H9 (cell line): ENCODE results near the gene MYT1. TPM values are rescaled to one million over a fixed set of nuclear protein-coding genes. Genes with fewer than 3 reads are reported as not detected.

Experiments used
- DNase-seq: peaks from one replicate; pipeline ENCODE4 v3.0.0-alpha.2; 2017
- H2AFZ ChIP-seq: one replicate; pipeline ENCODE4 v1.6.1; 2013; ENCODE audit warnings: mild to moderate bottlenecking, low read length, control low read depth, moderate library complexity
- H2AK5ac ChIP-seq: 2 replicates; pipeline ENCODE4 v1.6.1; 2013; ENCODE audit warnings: low read length, control low read depth, mixed read lengths; ENCODE audit not compliant: insufficient read length
- H2BK120ac ChIP-seq: one replicate; pipeline ENCODE4 v1.6.1; 2013; ENCODE audit warnings: low read depth, mild to moderate bottlenecking, low read length, control low read depth, inconsistent platforms; ENCODE audit not compliant: poor library complexity, severe bottlenecking
- H2BK12ac ChIP-seq: 2 replicates; pipeline ENCODE4 v1.6.1; 2013; ENCODE audit warnings: low read length, control low read depth, mixed read lengths, low read depth; ENCODE audit not compliant: insufficient read length
- H2BK15ac ChIP-seq: 2 replicates; pipeline ENCODE4 v1.6.1; 2013; ENCODE audit warnings: low read depth, low read length, control low read depth
- H2BK20ac ChIP-seq: one replicate; pipeline ENCODE4 v1.6.1; 2013; ENCODE audit warnings: low read depth, mild to moderate bottlenecking, low read length, control low read depth, inconsistent platforms; ENCODE audit not compliant: poor library complexity, severe bottlenecking
- H2BK5ac ChIP-seq: 2 replicates; pipeline ENCODE4 v1.6.1; 2013; ENCODE audit warnings: low read length, control low read depth, mixed read lengths; ENCODE audit not compliant: insufficient read length
- H3K14ac ChIP-seq: 2 replicates; pipeline ENCODE4 v1.6.1; 2013; ENCODE audit warnings: low read length, control low read depth; ENCODE audit not compliant: insufficient read depth
- H3K18ac ChIP-seq: 2 replicates; pipeline ENCODE4 v1.6.1; 2013; ENCODE audit warnings: low read depth, mild to moderate bottlenecking, mixed read lengths, low read length, control low read depth; ENCODE audit not compliant: insufficient read length
- H3K23ac ChIP-seq: 2 replicates; pipeline ENCODE4 v1.6.1; 2013; ENCODE audit warnings: low read length, control low read depth, mixed read lengths, low read depth; ENCODE audit not compliant: insufficient read length
- H3K23me2 ChIP-seq: 2 replicates; pipeline ENCODE4 v1.6.1; 2013; ENCODE audit warnings: low read depth, mild to moderate bottlenecking, mixed read lengths, low read length, control low read depth; ENCODE audit not compliant: insufficient read length, poor library complexity, severe bottlenecking
- H3K27ac ChIP-seq: 2 replicates; pipeline ENCODE4 v1.5.1; 2013; ENCODE audit warnings: low read length, control low read depth, mixed read lengths, low read depth; ENCODE audit not compliant: insufficient read length
- H3K27me3 ChIP-seq: 2 replicates; pipeline ENCODE4 v1.6.1; 2013; ENCODE audit warnings: low read length, control low read depth, inconsistent platforms; ENCODE audit not compliant: insufficient read depth
- H3K4ac ChIP-seq: 2 replicates; pipeline ENCODE4 v1.6.1; 2013; ENCODE audit warnings: low read depth, mild to moderate bottlenecking, control low read depth, inconsistent platforms, low read length, moderate library complexity
- H3K4me1 ChIP-seq: 2 replicates; pipeline ENCODE4 v1.6.1; 2013; ENCODE audit warnings: low read length, control low read depth, inconsistent platforms; ENCODE audit not compliant: insufficient read depth
- H3K4me2 ChIP-seq: 2 replicates; pipeline ENCODE4 v1.6.1; 2013; ENCODE audit warnings: low read length, control low read depth, mixed read lengths; ENCODE audit not compliant: insufficient read length, insufficient read depth
- H3K56ac ChIP-seq: 2 replicates; pipeline ENCODE4 v1.6.1; 2013; ENCODE audit warnings: low read depth, mild to moderate bottlenecking, mixed read lengths, low read length, control low read depth; ENCODE audit not compliant: insufficient read length
- H3K79me1 ChIP-seq: 2 replicates; pipeline ENCODE4 v1.6.1; 2013; ENCODE audit warnings: low read depth, mild to moderate bottlenecking, moderate library complexity, low read length, control low read depth, inconsistent platforms; ENCODE audit not compliant: insufficient read depth, poor library complexity, severe bottlenecking
- H3K79me2 ChIP-seq: 2 replicates; pipeline ENCODE4 v1.6.1; 2013; ENCODE audit warnings: low read length, control low read depth, inconsistent platforms; ENCODE audit not compliant: insufficient read depth
- H3K9ac ChIP-seq: 2 replicates; pipeline ENCODE4 v1.6.1; 2013; ENCODE audit warnings: low read length, control low read depth, mixed read lengths; ENCODE audit not compliant: insufficient read length; ENCODE audit errors: extremely low read depth
- H3K9me3 ChIP-seq: one replicate; pipeline ENCODE4 v1.6.1; 2013; ENCODE audit warnings: low read depth, low read length, inconsistent platforms; ENCODE audit not compliant: control insufficient read depth
- H3T11ph ChIP-seq: one replicate; pipeline ENCODE4 v1.6.1; 2013; ENCODE audit warnings: mild to moderate bottlenecking, low read length, control low read depth, inconsistent platforms
- H4K20me1 ChIP-seq: one replicate; pipeline ENCODE4 v1.6.1; 2013; ENCODE audit not compliant: control insufficient read depth, insufficient read length, insufficient read depth
- H4K5ac ChIP-seq: 2 replicates; pipeline ENCODE4 v1.6.1; 2013; ENCODE audit warnings: low read depth, mild to moderate bottlenecking, mixed read lengths, low read length, control low read depth; ENCODE audit not compliant: insufficient read length
- H4K8ac ChIP-seq: replicated peaks from 2 replicates; pipeline ENCODE4 v1.6.1; 2013; ENCODE audit warnings: low read length, control low read depth, mixed read lengths, low read depth; ENCODE audit not compliant: insufficient read length
- H4K91ac ChIP-seq: 2 replicates; pipeline ENCODE4 v1.6.1; 2013; ENCODE audit warnings: low read depth, mild to moderate bottlenecking, moderate library complexity, mixed read lengths, low read length, control low read depth; ENCODE audit not compliant: insufficient read length
- H3K27ac Mint-ChIP-seq, 3 experiments: 2 replicates in 2 of 3; 3 replicates in 1 of 3; pipeline ENCODE4 v1.8.0; 2020 to 2021; ENCODE audit warnings: mixed read lengths in 3 of 3, mild to moderate bottlenecking in 1 of 3, moderate library complexity in 1 of 3
- H3K27me3 Mint-ChIP-seq: 2 replicates; pipeline ENCODE4 v1.8.0; 2021; ENCODE audit warnings: low read depth, mild to moderate bottlenecking, moderate library complexity, mixed read lengths
- H3K36me3 Mint-ChIP-seq, 3 experiments: 2 replicates in 2 of 3; 3 replicates in 1 of 3; pipeline ENCODE4 v1.8.0; 2020 to 2021; ENCODE audit warnings: low read depth in 3 of 3, mixed read lengths in 3 of 3; ENCODE audit not compliant: insufficient read depth in 1 of 3
- H3K4me1 Mint-ChIP-seq, 2 experiments: 2 replicates each; pipeline ENCODE4 v1.8.0; 2020; ENCODE audit warnings: mixed read lengths in 2 of 2
- H3K4me3 Mint-ChIP-seq, 2 experiments: 2 replicates in 1 of 2; 3 replicates in 1 of 2; pipeline ENCODE4 v1.8.0; 2020 to 2021; ENCODE audit warnings: mild to moderate bottlenecking in 2 of 2, mixed read lengths in 2 of 2, moderate library complexity in 1 of 2
- H3K9me3 Mint-ChIP-seq, 2 experiments: 2 replicates in 1 of 2; 3 replicates in 1 of 2; pipeline ENCODE4 v1.8.0; 2020; ENCODE audit warnings: mild to moderate bottlenecking in 2 of 2, mixed read lengths in 2 of 2, moderate library complexity in 1 of 2
- WGBS: extraction: QIAGEN DNeasy Blood & Tissue Kit; methylation state at CpG from one replicate; pipeline ENCODE4 v1.1.7; 2013; ENCODE audit warnings: missing lambda C conversion rate, low lambda C conversion rate, mixed read lengths; ENCODE audit not compliant: insufficient read length; ENCODE audit errors: extremely low coverage; 5-methylcytosine and 5-hydroxymethylcytosine counted together
- total RNA-seq: library from RNA; stranded (reverse); gene quantifications from 2 replicates; pipeline ENCODE4 v1.2.1, GENCODE V29; 2021
- TF ChIP-seq, protein P1 (sequence below): fragments of 200-600 bp; sonication (generic); conservative IDR thresholded peaks from 3 replicates; pipeline ENCODE4 v1.8.0; 2021; ENCODE audit warnings: antibody characterized with exemption, mild to moderate bottlenecking

MYT1 gene
- total RNA-seq, 1 experiment from 2014 or later, result 0.79 TPM

DNA sequence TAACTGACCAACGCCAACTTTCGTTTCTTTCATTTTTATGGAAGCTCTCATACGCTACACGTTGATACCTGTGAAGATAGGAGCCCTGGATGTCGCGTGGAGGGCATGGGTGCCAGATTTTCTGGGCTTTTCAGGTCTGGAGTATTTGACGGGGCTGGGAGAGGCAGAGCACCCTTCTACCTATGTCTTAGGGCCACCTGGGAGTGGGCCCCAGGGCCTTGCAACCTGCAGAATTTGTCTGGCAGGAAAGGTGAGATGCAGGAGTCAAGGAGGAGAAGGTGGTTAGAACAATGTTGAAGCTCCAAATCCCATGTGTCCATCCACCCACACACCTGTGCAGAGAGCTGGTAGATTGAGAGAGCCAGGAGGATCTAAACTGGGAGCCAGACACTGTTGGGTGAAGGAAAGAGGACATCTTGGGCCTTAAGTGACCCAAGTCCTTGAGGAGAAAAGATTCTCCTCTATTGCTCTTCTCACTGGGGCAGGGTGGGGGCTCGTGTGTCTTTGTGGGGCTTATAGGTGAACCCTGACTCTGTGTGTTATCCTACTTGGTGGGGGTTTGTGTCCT is 63.9 kb downstream of the MYT1 start:
- H3K9ac ChIP-seq, result no peak overlapping the region
- no peak overlapping the region for H3K4me2 ChIP-seq
- Mint-ChIP-seq H3K9me3 (no peaks in the 10 kb centered on the region), H3K27ac (no peak overlapping the region), H3K4me3 (no peak overlapping the region), H3K27me3 (peaks cover 6% of the 10 kb centered on the region; the same call in 1 of the 2 replicates), H3K36me3 (no peaks in the 10 kb centered on the region), H3K4me1 (peaks cover 13 to 15% of the 10 kb centered on the region in 2 experiments)
- no peak overlapping the region for H2BK15ac ChIP-seq
- no peaks in the 10 kb centered on the region for H3K79me2 ChIP-seq
- H4K8ac ChIP-seq, result no peak overlapping the region
- TF ChIP-seq, protein P1, sequence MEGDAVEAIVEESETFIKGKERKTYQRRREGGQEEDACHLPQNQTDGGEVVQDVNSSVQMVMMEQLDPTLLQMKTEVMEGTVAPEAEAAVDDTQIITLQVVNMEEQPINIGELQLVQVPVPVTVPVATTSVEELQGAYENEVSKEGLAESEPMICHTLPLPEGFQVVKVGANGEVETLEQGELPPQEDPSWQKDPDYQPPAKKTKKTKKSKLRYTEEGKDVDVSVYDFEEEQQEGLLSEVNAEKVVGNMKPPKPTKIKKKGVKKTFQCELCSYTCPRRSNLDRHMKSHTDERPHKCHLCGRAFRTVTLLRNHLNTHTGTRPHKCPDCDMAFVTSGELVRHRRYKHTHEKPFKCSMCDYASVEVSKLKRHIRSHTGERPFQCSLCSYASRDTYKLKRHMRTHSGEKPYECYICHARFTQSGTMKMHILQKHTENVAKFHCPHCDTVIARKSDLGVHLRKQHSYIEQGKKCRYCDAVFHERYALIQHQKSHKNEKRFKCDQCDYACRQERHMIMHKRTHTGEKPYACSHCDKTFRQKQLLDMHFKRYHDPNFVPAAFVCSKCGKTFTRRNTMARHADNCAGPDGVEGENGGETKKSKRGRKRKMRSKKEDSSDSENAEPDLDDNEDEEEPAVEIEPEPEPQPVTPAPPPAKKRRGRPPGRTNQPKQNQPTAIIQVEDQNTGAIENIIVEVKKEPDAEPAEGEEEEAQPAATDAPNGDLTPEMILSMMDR, result no peak
- no peak overlapping the region for H3T11ph ChIP-seq
- no peak overlapping the region for H3K14ac ChIP-seq
- no peak overlapping the region for H3K56ac ChIP-seq
- H2BK12ac ChIP-seq, result no peak overlapping the region
- H4K91ac ChIP-seq, result no peak overlapping the region
- H3K79me1 ChIP-seq, result no peaks in the 10 kb centered on the region
- no peak for DNase-seq
- no peak overlapping the region for H2BK5ac ChIP-seq
- H3K18ac ChIP-seq, result no peak overlapping the region
- H3K9me3 ChIP-seq, result no peaks in the 10 kb centered on the region
- H3K4ac ChIP-seq, result no peak overlapping the region
- no peak overlapping the region for H3K23ac ChIP-seq
- H3K27me3 ChIP-seq, result no peaks in the 10 kb centered on the region
- H2BK20ac ChIP-seq, result no peak overlapping the region
- WGBS, result no CpG with 5 or more reads among the region's 8 CpGs
- H4K20me1 ChIP-seq, result no peaks in the 10 kb centered on the region
- no peak overlapping the region for H4K5ac ChIP-seq
- peaks cover 3% of the 10 kb centered on the region; the same call in 1 of the 2 replicates for H3K4me1 ChIP-seq
- no peaks in the 10 kb centered on the region for H3K23me2 ChIP-seq
- no peak overlapping the region for H2AK5ac ChIP-seq
- no peak overlapping the region for H2BK120ac ChIP-seq
- no peak overlapping the region for H3K27ac ChIP-seq
- H2AFZ ChIP-seq, result no peak overlapping the region
